HG03457 (cell line): ENCODE data around the gene MMP13.

ENCODE experiments used
- ATAC-seq: cut with Tn5 transposase; IDR thresholded peaks from one replicate; pipeline ENCODE4 v1.9.1; 2021; ENCODE audit warnings: moderate number of reproducible peaks; ENCODE audit not compliant: unreplicated experiment

The MMP13 gene

GRCh38 chr11:102936864-102937509 is 18.5 kb downstream of the MMP13 start:
- peak; percentile 39 for ATAC-seq

GRCh38 chr11:102935514-102935913 is 20.0 kb downstream of the MMP13 start:
- no peak for ATAC-seq

GRCh38 chr11:102934735-102935134 is 20.8 kb downstream of the MMP13 start:
- ATAC-seq: no peak

GRCh38 chr11:102933627-102934026 is 21.9 kb downstream of the MMP13 start:
- no peak for ATAC-seq

- ATAC-seq: no peak
Measured at GRCh38 chr11:102932678-102933077, 22.9 kb downstream of the MMP13 start.

GRCh38 chr11:102930451-102930850 is 25.1 kb downstream of the MMP13 start:
- ATAC-seq: no peak

GRCh38 chr11:102929972-102930371 is 25.6 kb downstream of the MMP13 start:
- peak; percentile 42 for ATAC-seq

- ATAC-seq: no peak
Measured at GRCh38 chr11:102929166-102929565, 26.4 kb downstream of the MMP13 start.

- ATAC-seq: no peak
Measured at GRCh38 chr11:102928247-102928646, 27.3 kb downstream of the MMP13 start.

- no peak for ATAC-seq
Measured at GRCh38 chr11:102927624-102927990, 27.9 kb downstream of the MMP13 start.

- ATAC-seq: no peak
Measured at GRCh38 chr11:102926961-102927623, 28.4 kb downstream of the MMP13 start.

GRCh38 chr11:102926517-102926916 is 29.0 kb downstream of the MMP13 start:
- ATAC-seq: no peak

- no peak for ATAC-seq
Measured at GRCh38 chr11:102925988-102926387, 29.5 kb downstream of the MMP13 start.

GRCh38 chr11:102924851-102925380 is 30.6 kb downstream of the MMP13 start:
- ATAC-seq: no peak

GRCh38 chr11:102921587-102922220 is 33.8 kb downstream of the MMP13 start:
- ATAC-seq: no peak

GRCh38 chr11:102920118-102920684 is 35.3 kb downstream of the MMP13 start:
- ATAC-seq: peak; percentile 85

- no peak for ATAC-seq
Measured at GRCh38 chr11:102915044-102915375, 40.5 kb downstream of the MMP13 start.

- no peak for ATAC-seq
Measured at GRCh38 chr11:102914238-102915043, 41.1 kb downstream of the MMP13 start.

GRCh38 chr11:102912482-102912830 is 43.1 kb downstream of the MMP13 start:
- no peak for ATAC-seq

GRCh38 chr11:102911758-102912481 is 43.6 kb downstream of the MMP13 start:
- no peak for ATAC-seq
